Non-pigmented ciliary epithelial cell (primary cell): ENCODE data around the gene PHIP.
"Not testable (repeated sequence)": the region's sequence is repeated elsewhere in the genome, so short reads cannot be mapped to it uniquely, and the experiment has no call there.

Experiments used
- DNase-seq: peaks from one replicate; pipeline ENCODE4 v3.0.0-alpha.2; 2010; ENCODE audit warnings: low read depth

PHIP gene

GRCh38 chr6:79078075-79078969 is at the start of gene PHIP:
PHIP (minus strand) TSS chr6:79078254; CDS start chr6:79078068, 186 bp downstream.
- peak; percentile 86 for DNase-seq

- DNase-seq, result no peak
Measured at GRCh38 chr6:79127660-79128059, 49.6 kb upstream of the PHIP start.

GRCh38 chr6:79119217-79119616 is 41.2 kb upstream of the PHIP start:
- no peak for DNase-seq

- DNase-seq, result no peak
Measured at GRCh38 chr6:79117752-79118151, 39.7 kb upstream of the PHIP start.

GRCh38 chr6:79115553-79116182 is 37.6 kb upstream of the PHIP start:
- no peak for DNase-seq

- DNase-seq, result no peak
Measured at GRCh38 chr6:79111549-79111948, 33.5 kb upstream of the PHIP start.

- no peak for DNase-seq
Measured at GRCh38 chr6:79101164-79101563, 23.1 kb upstream of the PHIP start.

- DNase-seq, result no peak
Measured at GRCh38 chr6:79100304-79100703, 22.2 kb upstream of the PHIP start.

- DNase-seq, result no peak
Measured at GRCh38 chr6:79094938-79095337, 16.9 kb upstream of the PHIP start.

GRCh38 chr6:79091801-79092200 is 13.7 kb upstream of the PHIP start:
- DNase-seq, result not testable (repeated sequence)

GRCh38 chr6:79089552-79090404 is 11.7 kb upstream of the PHIP start:
- no peak for DNase-seq

- DNase-seq, result no peak
Measured at GRCh38 chr6:79084693-79085092, 6.6 kb upstream of the PHIP start.

- no peak for DNase-seq
Measured at GRCh38 chr6:79082304-79082703, 4.2 kb upstream of the PHIP start.

GRCh38 chr6:79081663-79082062 is 3.6 kb upstream of the PHIP start:
- no peak for DNase-seq

GRCh38 chr6:79079561-79080041 is 1.5 kb upstream of the PHIP start:
- no peak for DNase-seq

GRCh38 chr6:79077715-79078074 is 359 bp downstream of the PHIP start:
- no peak for DNase-seq

GRCh38 chr6:79076782-79077641 is 1.0 kb downstream of the PHIP start:
- peak; percentile 81 for DNase-seq

- no peak for DNase-seq
Measured at GRCh38 chr6:79076160-79076559, 1.9 kb downstream of the PHIP start.

GRCh38 chr6:79073888-79074287 is 4.2 kb downstream of the PHIP start:
- DNase-seq, result no peak

- DNase-seq, result no peak
Measured at GRCh38 chr6:79072640-79073181, 5.3 kb downstream of the PHIP start.

- no peak for DNase-seq
Measured at GRCh38 chr6:79071547-79071946, 6.5 kb downstream of the PHIP start.
